ENCODE measurements around the gene THG1L. TPM values are rescaled to one million over a fixed set of nuclear protein-coding genes. Genes with fewer than 3 reads are reported as not detected.
"Not testable (repeated sequence)": the region's sequence is repeated elsewhere in the genome, so short reads cannot be mapped to it uniquely, and the experiment has no call there.

Gene THG1L
- polyA plus RNA-seq, 2 of the 4 experiments (the other 2 are of a cell fraction), result 36.9 to 45.6 TPM

GRCh38 chr5:157682257-157682656, 49.0 kb upstream of the THG1L start:
- Histone ChIP-seq H3K9me3 (no peaks in the 10 kb centered on the region), H3K4me1 (no peaks in the 10 kb centered on the region), H3K4me3 (no peak overlapping the region), H3K27ac (no peak overlapping the region), H3K4me2 (no peak overlapping the region)
- TF ChIP-seq, protein P1, sequence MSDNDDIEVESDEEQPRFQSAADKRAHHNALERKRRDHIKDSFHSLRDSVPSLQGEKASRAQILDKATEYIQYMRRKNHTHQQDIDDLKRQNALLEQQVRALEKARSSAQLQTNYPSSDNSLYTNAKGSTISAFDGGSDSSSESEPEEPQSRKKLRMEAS (IDR thresholded peaks at IDR 0.05), result no peak
- TF ChIP-seq CHD4 (IDR thresholded peaks at IDR 0.05; ENCODE audit: borderline replicate concordance) (no peak), RCOR1 (IDR thresholded peaks at IDR 0.05; ENCODE audit: low read depth, low read length) (no peak), TFCP2L1 (CRISPR knock-in tag; IDR thresholded peaks at IDR 0.05) (no peak), RFX5 (IDR thresholded peaks at IDR 0.05) (no peak), NFE2L2 (conservative IDR thresholded peaks at IDR 0.05; ENCODE audit: low read length) (no peak), NPAS2 (CRISPR knock-in tag; IDR thresholded peaks at IDR 0.05; ENCODE audit: borderline replicate concordance) (no peak), MAZ (IDR thresholded peaks at IDR 0.05; ENCODE audit: borderline replicate concordance, low read depth, low read length) (no peak), KDM1A (IDR thresholded peaks at IDR 0.05; ENCODE audit: low read depth) (no peak), JUNB (IDR thresholded peaks at IDR 0.05) (no peak), JUN (IDR thresholded peaks at IDR 0.05) (no peak), SREBF2 (IDR thresholded peaks at IDR 0.05) (no peak)
- FAIRE-seq (no peak), ATAC-seq (no peak), DNase-seq (ENCODE audit: low read depth in 1 of 2, low spot score in 1 of 2) (no peak)
- CTCF ChIA-PET, result interaction anchor here (0.7 to 2.3 kb wide), 5 partner anchors 9 to 310 kb away, joined by 3 to 8 read pairs (median 3); no protein-coding TSS in a partner anchor
- WGBS (ENCODE audit: missing lambda C conversion rate), result 31% methylated on average over 3 of the region's 3 CpGs
- POLR2A ChIA-PET, result no interaction called here

- FAIRE-seq; POLR2A ChIA-PET; DNase-seq (ENCODE audit: low read depth in 1 of 2, low spot score in 1 of 2); H3K27ac ChIP-seq; H3K4me2 ChIP-seq; H3K4me3 ChIP-seq; ATAC-seq; H3K9me3 ChIP-seq; H3K4me1 ChIP-seq; CTCF ChIA-PET: not testable (repeated sequence)
- WGBS (ENCODE audit: missing lambda C conversion rate), result 82% methylated on average over 14 of the region's 14 CpGs
Observed at GRCh38 chr5:157686276-157687197, 44.7 kb upstream of the THG1L start.

- no peak for TF ChIP-seq FOSB (CRISPR knock-in tag; IDR thresholded peaks at IDR 0.05)
- no peak for TF ChIP-seq RAD21 (conservative IDR thresholded peaks at IDR 0.05 in 1 of 2, IDR thresholded peaks at IDR 0.05 in 1 of 2)
- no peak for TF ChIP-seq KDM5A (IDR thresholded peaks at IDR 0.05)
- no peak for TF ChIP-seq RARB (CRISPR knock-in tag; IDR thresholded peaks at IDR 0.05)
- no peak for TF ChIP-seq JUNB (IDR thresholded peaks at IDR 0.05)
- TF ChIP-seq, protein P2, sequence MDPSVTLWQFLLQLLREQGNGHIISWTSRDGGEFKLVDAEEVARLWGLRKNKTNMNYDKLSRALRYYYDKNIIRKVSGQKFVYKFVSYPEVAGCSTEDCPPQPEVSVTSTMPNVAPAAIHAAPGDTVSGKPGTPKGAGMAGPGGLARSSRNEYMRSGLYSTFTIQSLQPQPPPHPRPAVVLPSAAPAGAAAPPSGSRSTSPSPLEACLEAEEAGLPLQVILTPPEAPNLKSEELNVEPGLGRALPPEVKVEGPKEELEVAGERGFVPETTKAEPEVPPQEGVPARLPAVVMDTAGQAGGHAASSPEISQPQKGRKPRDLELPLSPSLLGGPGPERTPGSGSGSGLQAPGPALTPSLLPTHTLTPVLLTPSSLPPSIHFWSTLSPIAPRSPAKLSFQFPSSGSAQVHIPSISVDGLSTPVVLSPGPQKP (IDR thresholded peaks at IDR 0.05; ENCODE audit: low read depth, low read length), result no peak
- no peak for TF ChIP-seq TFCP2L1 (CRISPR knock-in tag; IDR thresholded peaks at IDR 0.05)
- no peak for TF ChIP-seq REST (IDR thresholded peaks at IDR 0.05)
- no peak for TF ChIP-seq EHMT2 (IDR thresholded peaks at IDR 0.05; ENCODE audit: low read depth)
- TF ChIP-seq MAZ (IDR thresholded peaks at IDR 0.05; ENCODE audit: borderline replicate concordance, low read depth, low read length), result no peak
- TF ChIP-seq POLR2AphosphoS2 (conservative IDR thresholded peaks at IDR 0.05; ENCODE audit: low read length), result no peak
- TF ChIP-seq SREBF2 (IDR thresholded peaks at IDR 0.05), result no peak
- TF ChIP-seq HOXB5 (CRISPR knock-in tag; IDR thresholded peaks at IDR 0.05), result no peak
- no peak for TF ChIP-seq BCL3 (IDR thresholded peaks at IDR 0.05)
- TF ChIP-seq MAFK (IDR thresholded peaks at IDR 0.05; ENCODE audit: partially characterized antibody), result no peak
- no peak overlapping the region for H3K4me3 ChIP-seq
- H3K4me2 ChIP-seq, result no peak overlapping the region
- no peaks in the 10 kb centered on the region for H3K9me3 ChIP-seq
- 100% methylated on average over 1 of the region's 1 CpG for WGBS (ENCODE audit: missing lambda C conversion rate)
- CTCF ChIA-PET, result no interaction called here
- H3K27ac ChIP-seq, result no peak overlapping the region
- H3K4me1 ChIP-seq, result no peaks in the 10 kb centered on the region
- ATAC-seq (no peak), FAIRE-seq (no peak), DNase-seq (ENCODE audit: low read depth in 1 of 2, low spot score in 1 of 2) (no peak)
- POLR2A ChIA-PET, result no interaction called here
Observed at GRCh38 chr5:157687198-157687554, 44.0 kb upstream of the THG1L start.

All from A549 (cell line).